WTC11 (cell line): ENCODE measurements around the gene HLA-DPB1.

Experiments
- AFF4 ChIP-seq: sonication (generic); formaldehyde crosslinking; IDR thresholded peaks from 2 replicates; pipeline ENCODE4 v1.8.1; 2023; ENCODE audit warnings: mild to moderate bottlenecking, missing genetic modification reagents, borderline replicate concordance
- CTCF ChIP-seq: fragments of 200-600 bp; IDR thresholded peaks from 2 replicates; pipeline ENCODE4 v1.8.0; 2022; ENCODE audit warnings: antibody characterized with exemption
- ELF4 ChIP-seq: sonication (generic); formaldehyde crosslinking; IDR thresholded peaks from 2 replicates; pipeline ENCODE4 v1.8.1; 2022; ENCODE audit warnings: low read depth, mild to moderate bottlenecking, moderate library complexity, missing genetic modification reagents
- ETV6 ChIP-seq: sonication (generic); formaldehyde crosslinking; IDR thresholded peaks from 2 replicates; pipeline ENCODE4 v1.8.1; 2022; ENCODE audit warnings: mild to moderate bottlenecking, missing genetic modification reagents
- JUN ChIP-seq: sonication (generic); formaldehyde crosslinking; IDR thresholded peaks from 2 replicates; pipeline ENCODE4 v1.8.0; 2023; ENCODE audit warnings: mild to moderate bottlenecking, missing genetic modification reagents
- MAX ChIP-seq: sonication (generic); formaldehyde crosslinking; IDR thresholded peaks from 2 replicates; pipeline ENCODE4 v1.8.0; 2022; ENCODE audit warnings: mild to moderate bottlenecking, missing genetic modification reagents
- MLX ChIP-seq: sonication (generic); formaldehyde crosslinking; IDR thresholded peaks from 2 replicates; pipeline ENCODE4 v1.8.1; 2023; ENCODE audit warnings: mild to moderate bottlenecking, missing genetic modification reagents, moderate library complexity
- NFE2L1 ChIP-seq: sonication (generic); formaldehyde crosslinking; IDR thresholded peaks from 2 replicates; pipeline ENCODE4 v1.8.1; 2023; ENCODE audit warnings: missing genetic modification reagents
- PRDM15 ChIP-seq: sonication (generic); formaldehyde crosslinking; IDR thresholded peaks from 2 replicates; pipeline ENCODE4 v1.8.0; 2022; ENCODE audit warnings: missing genetic modification reagents
- SMAD3 ChIP-seq: sonication (generic); formaldehyde crosslinking; IDR thresholded peaks from 2 replicates; pipeline ENCODE4 v1.8.0; 2022; ENCODE audit warnings: missing genetic modification reagents, mild to moderate bottlenecking, borderline replicate concordance
- TEAD1 ChIP-seq: sonication (generic); formaldehyde crosslinking; IDR thresholded peaks from 2 replicates; pipeline ENCODE4 v1.8.0; 2022; ENCODE audit warnings: mild to moderate bottlenecking, missing genetic modification reagents

- no peak for TF ChIP-seq PRDM15
- no peak for TF ChIP-seq ETV6 (CRISPR knock-in tag)
- no peak for TF ChIP-seq MLX (CRISPR knock-in tag)
- no peak for TF ChIP-seq ELF4 (CRISPR knock-in tag)
- no peak for TF ChIP-seq CTCF
- TF ChIP-seq MAX (CRISPR knock-in tag), result no peak
- no peak for TF ChIP-seq TEAD1 (CRISPR knock-in tag)
- no peak for TF ChIP-seq JUN (CRISPR knock-in tag)
- no peak for TF ChIP-seq AFF4 (CRISPR knock-in tag)
- TF ChIP-seq SMAD3 (CRISPR knock-in tag), result no peak
- TF ChIP-seq NFE2L1 (CRISPR knock-in tag), result no peak
Observed at GRCh38 chr6:33073431-33073871, 2.3 kb upstream of the HLA-DPB1 start, which contains the start of gene HLA-DPA1.
